Measurements from ENCODE around the gene PHKG2.

PHKG2 gene

GRCh38 chr16:30757316-30757715 lies 9.1 kb downstream of the PHKG2 start:
- no peak for DNase-seq (ENCODE audit: low read depth in 2 of 2)

- no peak for DNase-seq (ENCODE audit: low read depth in 2 of 2)
Observed at GRCh38 chr16:30758988-30759491, 10.8 kb downstream of the PHKG2 start.

- no peak for DNase-seq (ENCODE audit: low read depth in 2 of 2)
Observed at GRCh38 chr16:30760001-30760559, 11.9 kb downstream of the PHKG2 start.

GRCh38 chr16:30760577-30761426 lies 12.6 kb downstream of the PHKG2 start:
- DNase-seq (ENCODE audit: low read depth in 2 of 2) = no peak

GRCh38 chr16:30761427-30761927 lies 13.3 kb downstream of the PHKG2 start:
- no peak for DNase-seq (ENCODE audit: low read depth in 2 of 2)

- peak; percentile 92 to 94 for DNase-seq (ENCODE audit: low read depth in 2 of 2)
Observed at GRCh38 chr16:30761928-30762902, 14.0 kb downstream of the PHKG2 start, which contains the start of the genes CFAP119 and RNF40. CFAP119 (minus strand) TSS chr16:30762062; CDS start chr16:30761748, 314 bp downstream. RNF40 (plus strand) TSS chr16:30762322; CDS start chr16:30762546, 224 bp downstream.

- no peak for DNase-seq (ENCODE audit: low read depth in 2 of 2)
Observed at GRCh38 chr16:30762991-30763725, 14.9 kb downstream of the PHKG2 start.

GRCh38 chr16:30764086-30764485 lies 15.9 kb downstream of the PHKG2 start:
- no peak for DNase-seq (ENCODE audit: low read depth in 2 of 2)

GRCh38 chr16:30764816-30765465 lies 16.7 kb downstream of the PHKG2 start:
- DNase-seq (ENCODE audit: low read depth in 2 of 2) = no peak

- no peak for DNase-seq (ENCODE audit: low read depth in 2 of 2)
Observed at GRCh38 chr16:30766206-30766932, 18.1 kb downstream of the PHKG2 start.

GRCh38 chr16:30766933-30767284 lies 18.7 kb downstream of the PHKG2 start:
- no peak for DNase-seq (ENCODE audit: low read depth in 2 of 2)

GRCh38 chr16:30767767-30768465 lies 19.7 kb downstream of the PHKG2 start:
- no peak for DNase-seq (ENCODE audit: low read depth in 2 of 2)

GRCh38 chr16:30768583-30769181 lies 20.5 kb downstream of the PHKG2 start:
- DNase-seq (ENCODE audit: low read depth in 2 of 2) = no peak

- no peak for DNase-seq (ENCODE audit: low read depth in 2 of 2)
Observed at GRCh38 chr16:30769379-30770089, 21.3 kb downstream of the PHKG2 start.

GRCh38 chr16:30771726-30772125 lies 23.5 kb downstream of the PHKG2 start:
- no peak for DNase-seq (ENCODE audit: low read depth in 2 of 2)

- no peak for DNase-seq (ENCODE audit: low read depth in 2 of 2)
Observed at GRCh38 chr16:30773826-30774225, 25.6 kb downstream of the PHKG2 start.

GRCh38 chr16:30774367-30775130 lies 26.3 kb downstream of the PHKG2 start:
- no peak for DNase-seq (ENCODE audit: low read depth in 2 of 2)

GRCh38 chr16:30775131-30775391 lies 26.8 kb downstream of the PHKG2 start:
- DNase-seq (ENCODE audit: low read depth in 2 of 2) = no peak

Measured in fibroblast of skin of left biceps (primary cell).